GDM1 (cell line): Measurements from ENCODE around the gene PTPN14.
"Not testable (repeated sequence)": the region's sequence is repeated elsewhere in the genome, so short reads cannot be mapped to it uniquely, and the experiment has no call there.

Experiments
- DNase-seq: peaks from one replicate; lab custom pipeline; 2025; lab: John Stamatoyannopoulos, UW

Gene PTPN14

GRCh38 chr1:214510477-214510876 is 40.9 kb downstream of the PTPN14 start:
- DNase-seq: no peak

- DNase-seq: not testable (repeated sequence)
Observed at GRCh38 chr1:214509622-214510021, 41.8 kb downstream of the PTPN14 start.

- no peak for DNase-seq
Observed at GRCh38 chr1:214506972-214507431, 44.4 kb downstream of the PTPN14 start.

- no peak for DNase-seq
Observed at GRCh38 chr1:214505134-214505533, 46.3 kb downstream of the PTPN14 start.

DNA sequence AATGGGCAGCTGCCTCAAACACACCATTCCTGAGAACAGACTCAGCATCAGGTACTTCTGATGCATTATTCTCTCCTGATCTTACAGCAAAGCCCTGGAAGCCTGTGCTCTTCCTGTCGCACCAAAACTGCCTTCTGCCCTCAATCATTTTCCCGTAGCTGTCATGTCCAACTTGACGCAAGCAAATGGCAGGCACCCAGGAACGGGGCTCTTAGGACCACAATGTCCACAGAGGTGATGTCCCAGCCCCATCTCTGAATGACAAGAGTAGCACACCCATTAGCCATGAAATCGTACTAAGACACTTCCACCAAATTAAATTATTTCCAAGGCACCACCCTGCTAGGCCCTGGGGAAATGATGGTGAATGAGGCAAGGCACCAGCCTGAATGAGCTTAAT is 47.1 kb downstream of the PTPN14 start:
- DNase-seq: no peak

DNA sequence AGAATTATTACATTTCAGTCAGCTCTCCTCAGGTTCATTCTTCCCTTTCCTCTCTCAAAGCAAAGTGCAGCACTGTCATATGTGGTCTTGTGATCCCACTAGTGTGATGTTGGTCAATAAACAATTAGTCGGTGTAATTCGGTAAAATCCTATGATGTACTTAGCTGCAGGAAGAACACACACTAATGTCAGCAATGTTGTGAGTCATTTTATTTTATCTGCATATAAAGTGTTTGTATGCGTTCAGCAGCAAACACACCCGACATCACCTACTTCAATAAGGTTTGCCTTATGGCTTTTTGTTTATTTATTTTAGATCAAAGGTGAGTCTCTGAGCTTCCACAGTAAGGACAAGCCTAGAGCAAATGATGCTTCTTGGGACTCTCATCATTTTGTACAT is 47.8 kb downstream of the PTPN14 start:
- no peak for DNase-seq

DNA sequence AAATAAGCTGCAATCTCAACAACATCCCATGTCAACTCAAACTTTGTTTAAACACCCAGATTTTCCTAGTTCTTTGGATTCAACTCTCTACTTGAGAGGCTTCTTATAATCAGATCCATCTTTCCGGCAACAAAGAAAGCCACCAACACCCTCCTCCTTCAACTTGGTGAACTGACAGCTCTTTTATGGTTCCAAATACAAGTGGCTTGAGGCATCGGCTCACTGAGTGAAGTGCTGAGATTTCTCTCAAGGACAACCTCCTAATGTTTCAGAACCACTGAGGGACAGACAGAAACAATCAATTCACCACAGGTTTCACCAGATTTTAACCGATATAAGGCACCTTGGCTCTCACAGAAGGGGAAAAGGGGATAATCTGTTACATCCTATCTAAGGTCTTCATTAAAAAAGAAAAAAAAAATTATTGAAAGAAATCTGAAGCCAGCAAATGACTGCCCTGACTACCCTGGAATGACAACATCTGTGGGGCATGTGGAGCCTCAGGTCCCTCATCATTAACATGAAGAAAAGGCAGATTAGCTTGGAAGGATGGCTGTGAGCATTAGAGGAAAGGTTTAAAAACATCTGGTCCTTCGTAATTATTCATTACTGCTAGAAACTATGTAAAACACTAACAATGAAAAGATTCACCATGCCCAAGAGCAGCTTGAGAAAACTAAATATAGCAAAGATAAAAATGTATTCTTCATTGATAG is 50.9 kb downstream of the PTPN14 start:
- DNase-seq: no peak

DNA sequence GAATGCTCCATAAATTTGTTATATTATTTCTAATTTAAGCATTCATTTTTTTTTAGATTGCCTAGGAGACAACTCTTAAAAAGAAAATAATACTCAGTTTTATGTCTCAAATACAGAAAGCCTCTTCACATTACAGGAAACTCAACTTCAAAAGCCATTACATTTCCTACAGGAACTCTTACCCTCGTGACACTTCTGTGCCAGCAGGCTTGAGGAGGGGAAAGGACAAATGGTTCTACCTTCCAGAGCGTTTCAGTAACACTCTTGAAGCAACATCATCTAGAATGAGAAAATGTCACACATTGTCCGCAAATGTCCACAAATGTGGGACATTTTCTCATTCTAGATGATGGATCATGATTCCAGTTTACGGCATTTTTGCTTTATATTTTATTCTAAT is 51.7 kb downstream of the PTPN14 start:
- no peak for DNase-seq

GRCh38 chr1:214498021-214498420 is 53.4 kb downstream of the PTPN14 start:
- no peak for DNase-seq

- no peak for DNase-seq
Observed at GRCh38 chr1:214496126-214496525, 55.3 kb downstream of the PTPN14 start.

DNA sequence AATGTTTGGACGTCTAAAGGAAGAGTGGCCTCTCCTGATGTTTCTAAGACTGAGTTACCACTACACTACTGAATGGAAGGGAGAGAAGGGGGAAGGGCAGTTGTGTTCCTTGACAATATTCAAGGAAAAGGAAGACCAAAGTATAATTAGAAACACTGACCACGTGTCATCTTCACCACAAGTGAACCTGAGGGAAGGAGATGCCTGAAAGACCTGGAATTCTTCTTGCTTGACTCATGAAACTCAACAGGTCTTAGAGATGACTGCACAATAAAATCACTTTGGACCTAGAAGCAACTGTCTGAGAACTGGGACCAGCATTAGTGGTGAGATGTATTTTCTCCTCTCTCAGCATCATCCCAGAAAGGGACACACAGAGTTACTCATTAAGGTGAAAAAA is 56.7 kb downstream of the PTPN14 start:
- DNase-seq: no peak

- not testable (repeated sequence) for DNase-seq
Observed at GRCh38 chr1:214494179-214494578, 57.2 kb downstream of the PTPN14 start.

DNA sequence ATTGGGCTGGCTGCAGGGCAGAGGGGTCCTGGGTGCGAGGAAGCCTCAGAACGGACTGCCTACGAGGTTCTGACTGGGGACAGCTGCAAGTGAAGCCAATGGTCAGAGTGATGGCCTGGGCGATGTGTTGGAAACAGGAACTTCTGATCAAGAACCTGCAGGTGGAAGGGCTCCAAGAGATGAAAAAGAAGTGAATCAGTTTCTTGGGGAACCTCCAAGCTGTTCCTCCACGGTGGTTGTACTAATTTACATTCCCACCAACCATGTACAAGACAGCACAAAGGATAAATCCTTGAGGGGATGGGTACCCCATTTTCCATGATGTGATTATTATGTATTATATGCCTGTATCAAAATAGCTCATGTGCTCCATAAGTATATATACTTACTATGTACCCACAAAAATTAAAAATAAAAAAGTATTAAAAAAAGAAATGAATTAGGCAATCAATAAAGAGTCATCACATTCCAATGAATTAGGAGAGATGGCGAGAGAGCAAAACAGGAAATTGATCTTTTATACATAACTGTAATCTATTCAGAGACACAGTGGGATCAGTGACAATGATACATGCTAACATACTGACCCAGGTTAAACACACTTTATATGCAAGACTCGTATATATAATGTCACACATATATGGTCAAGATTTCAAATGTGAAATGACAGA is 58.1 kb downstream of the PTPN14 start:
- no peak for DNase-seq

DNA sequence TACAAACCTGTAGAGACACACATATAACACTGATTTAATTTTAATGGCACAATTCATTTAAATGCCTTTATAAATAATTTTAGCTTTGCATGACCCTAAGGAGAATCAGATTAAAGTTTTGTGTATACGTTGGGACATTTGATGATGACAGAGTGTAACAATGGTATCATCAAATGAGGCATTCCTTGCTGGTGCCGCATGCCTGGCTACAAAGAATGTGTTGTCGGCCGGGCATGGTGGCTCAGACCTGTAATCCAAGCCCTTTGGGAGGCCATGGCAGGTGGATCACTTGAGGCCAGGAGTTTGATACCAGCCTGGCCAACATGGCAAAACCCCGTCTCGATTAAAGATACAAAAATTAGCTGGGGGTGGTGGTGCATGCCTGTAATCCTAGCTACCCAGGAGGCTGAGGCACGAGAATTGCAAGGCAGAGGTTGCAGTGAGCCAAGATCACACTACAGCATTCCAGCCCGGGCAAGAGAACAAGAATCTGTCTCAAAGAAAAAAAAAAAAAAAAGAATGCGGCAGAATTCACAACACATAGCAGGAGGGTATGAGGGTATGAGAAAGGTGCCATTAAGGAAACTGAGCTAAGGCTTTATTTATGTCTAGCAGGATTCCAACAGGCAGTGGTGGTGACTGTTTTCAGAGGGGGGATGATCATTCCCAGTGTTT is 58.9 kb downstream of the PTPN14 start:
- DNase-seq: no peak

DNA sequence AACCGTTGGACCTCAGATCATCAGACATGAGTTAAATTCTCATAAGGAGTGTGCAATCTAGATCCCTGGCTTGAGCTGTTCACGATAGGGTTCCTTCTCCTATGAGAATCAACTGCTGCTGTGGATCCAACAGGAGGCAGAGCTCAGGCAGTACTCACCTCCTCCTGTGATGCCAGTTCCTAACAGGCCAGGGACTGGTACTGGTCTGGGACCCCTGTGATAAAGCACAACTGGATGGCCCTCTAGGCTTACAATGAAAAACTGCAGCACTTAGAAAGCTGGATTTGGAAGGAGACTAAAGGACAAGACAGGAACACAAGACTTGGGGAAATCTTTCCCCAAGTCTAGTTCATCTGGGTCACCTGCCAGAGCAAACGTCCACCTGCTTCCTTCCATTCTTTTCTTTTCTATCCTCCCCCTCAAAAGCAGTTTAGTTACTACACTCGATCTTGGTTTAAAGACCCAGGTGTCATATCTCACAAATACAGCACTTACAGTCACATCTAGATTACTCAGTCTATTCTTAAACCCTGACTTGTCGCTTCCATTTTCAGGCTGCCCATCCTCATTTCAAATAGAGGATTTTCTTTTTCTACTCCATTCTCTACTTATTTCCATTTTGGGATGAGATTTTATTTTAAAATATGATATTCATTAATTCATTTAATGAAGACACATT is 59.8 kb downstream of the PTPN14 start:
- no peak for DNase-seq

DNA sequence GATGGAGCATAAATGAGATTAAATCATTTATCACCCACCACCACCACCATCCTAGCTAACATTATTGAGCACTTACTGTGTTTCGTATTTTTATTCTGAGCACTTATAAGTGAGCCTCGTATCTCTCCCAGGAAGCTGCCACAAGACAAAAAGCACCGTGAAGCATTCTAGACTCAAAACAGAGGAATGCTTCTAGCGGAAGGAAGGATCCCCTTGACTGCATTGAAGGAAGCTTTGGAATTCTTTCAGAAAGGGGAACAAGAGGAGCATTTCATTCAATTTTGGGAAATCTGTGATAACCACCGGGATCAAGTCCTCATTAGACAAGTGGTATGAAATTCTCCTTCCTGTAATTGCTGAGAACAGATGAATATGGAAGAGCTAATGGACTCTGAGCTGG is 66.3 kb downstream of the PTPN14 start:
- no peak for DNase-seq

DNA sequence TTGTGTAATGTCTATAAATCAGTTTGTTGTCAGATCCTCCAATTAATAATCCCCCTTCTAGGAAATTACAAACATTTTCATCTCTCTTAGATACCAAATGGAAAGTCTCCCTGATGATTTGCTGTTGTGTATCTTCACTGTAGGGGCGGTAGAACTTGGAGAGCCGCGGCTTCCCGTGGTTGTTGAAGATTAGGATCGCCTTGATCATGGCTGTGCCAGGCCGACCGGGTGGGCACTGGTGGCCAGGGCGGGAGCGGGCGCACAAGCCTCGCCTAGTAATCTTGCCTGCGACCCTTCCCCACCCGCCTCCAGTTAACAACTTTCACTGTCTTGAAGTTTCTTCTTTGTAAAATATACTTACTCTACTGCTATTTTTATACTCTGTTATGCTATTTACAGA is 68.2 kb downstream of the PTPN14 start:
- not testable (repeated sequence) for DNase-seq

GRCh38 chr1:214481983-214482634 is 69.3 kb downstream of the PTPN14 start:
- DNase-seq: not testable (repeated sequence)

DNA sequence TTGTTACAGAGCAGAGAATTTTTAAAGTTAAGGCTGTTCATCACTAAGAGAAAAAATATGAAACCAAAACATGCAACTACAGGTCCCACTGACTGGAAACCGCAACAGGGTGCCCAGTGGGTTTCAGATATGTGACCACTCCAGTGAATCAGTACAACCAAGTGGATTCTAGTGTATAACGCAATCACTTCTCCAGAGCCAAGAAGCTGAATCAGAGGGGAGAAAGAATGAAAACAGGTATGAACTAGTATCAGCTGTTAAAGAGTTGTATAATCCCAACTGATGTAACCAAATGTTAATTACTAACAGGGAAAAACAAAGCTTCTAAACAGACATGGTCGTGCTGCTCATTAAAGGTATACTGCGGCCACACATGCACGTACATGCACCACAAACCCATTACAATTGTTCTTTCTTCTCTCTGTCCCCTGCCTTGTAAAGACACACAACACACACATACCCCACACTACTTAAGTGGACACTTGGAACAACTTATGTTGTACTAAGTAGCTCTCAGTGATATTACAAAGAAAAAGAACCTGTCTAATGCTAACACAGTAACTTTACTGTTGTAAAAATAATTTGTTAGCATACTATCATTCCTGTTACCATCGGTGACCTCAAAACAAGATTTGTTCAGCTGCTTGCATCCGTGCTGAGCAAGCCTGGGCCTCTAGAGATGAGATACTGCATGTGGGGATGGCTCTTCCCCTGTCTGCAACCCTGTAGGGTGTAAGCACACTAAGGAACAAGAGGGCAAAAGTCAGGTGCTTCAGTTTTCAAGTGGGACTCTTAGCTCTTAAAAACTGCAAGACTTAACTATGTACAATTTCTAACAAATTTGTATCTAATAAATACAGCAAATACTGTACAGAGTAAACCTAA is 74.2 kb downstream of the PTPN14 start:
- DNase-seq: no peak

- DNase-seq: no peak
Observed at GRCh38 chr1:214476229-214476985, 75.0 kb downstream of the PTPN14 start.
